Measurements from ENCODE around the gene CFHR4.
"Not testable (repeated sequence)": the region's sequence is repeated elsewhere in the genome, so short reads cannot be mapped to it uniquely, and the experiment has no call there.

DNA sequence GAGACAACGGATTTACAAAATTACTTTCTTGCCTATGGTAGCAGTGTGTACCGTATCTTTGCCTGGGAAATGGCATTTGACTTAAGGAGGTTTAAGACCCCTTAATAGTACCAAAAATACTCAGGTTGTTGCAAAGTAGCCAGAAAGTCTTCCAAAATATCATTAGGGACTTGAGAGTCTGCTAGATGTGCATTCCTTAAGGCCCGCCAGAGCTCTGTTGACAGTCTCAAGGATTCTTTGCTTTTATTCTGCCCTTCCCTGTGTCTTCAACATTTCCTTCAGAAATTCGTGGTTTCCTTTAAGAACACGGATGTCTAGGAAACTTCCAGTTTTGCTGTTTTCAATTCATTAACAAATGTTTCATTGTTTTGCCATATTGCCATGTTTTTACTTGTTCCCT is 24.4 kb downstream of the CFHR4 start:
- not testable (repeated sequence) for TF ChIP-seq POLR2AphosphoS5 (IDR thresholded peaks at IDR 0.05; ENCODE audit: insufficient read depth, low read depth, low read length); CTCF (IDR thresholded peaks at IDR 0.05; ENCODE audit: extremely low read depth in 1 of 2, insufficient read depth in 1 of 2, low read depth in 1 of 2, low read length in 2 of 2)
